GM13976 (cell line): ENCODE measurements around the gene SRBD1.

Experiments
- DNase-seq: peaks from one replicate; pipeline ENCODE4 v3.0.0; 2012; ENCODE audit warnings: low spot score
- in situ Hi-C: fragments of 300-500 bp; cut with MboI; formaldehyde crosslinking; loops from one replicate; pipeline ENCODE4 v1.12.0; 2022; ENCODE audit warnings: low sequenced_read_pairs, mixed read lengths, inconsistent platforms; ENCODE audit not compliant: unreplicated experiment
- TF ChIP-seq, protein P1 (sequence below): IDR thresholded peaks from 2 replicates; pipeline ENCODE4 v1.5.1; 2012; ENCODE audit warnings: borderline replicate concordance, mild to moderate bottlenecking; ENCODE audit not compliant: insufficient read depth; ENCODE audit errors: extremely low read depth, missing control alignments, control extremely low read depth

The SRBD1 gene

DNA sequence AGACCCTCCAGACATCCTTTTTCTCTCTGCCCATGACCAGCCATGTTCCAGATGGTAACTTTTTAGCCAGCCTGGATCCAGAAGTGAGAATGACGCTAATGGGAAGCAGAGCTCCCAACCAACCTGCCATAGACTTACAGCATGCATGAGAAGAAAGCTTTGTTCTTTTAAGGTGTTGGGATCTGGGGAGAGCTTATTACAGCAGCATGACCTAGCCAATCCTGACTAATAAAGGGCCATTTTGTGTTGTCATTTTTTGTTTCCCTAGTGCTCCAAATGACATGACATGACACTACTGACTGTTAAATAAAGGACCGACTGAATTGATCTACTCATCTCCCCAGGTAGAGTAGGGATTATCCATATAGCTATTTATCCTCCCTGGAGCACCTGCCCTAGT is 35.2 kb upstream of the SRBD1 start:
- in situ Hi-C loops, result loop anchor here (25.0 kb wide), 1 partner anchor 741 kb away; no protein-coding TSS in a partner anchor
- TF ChIP-seq, protein P1, sequence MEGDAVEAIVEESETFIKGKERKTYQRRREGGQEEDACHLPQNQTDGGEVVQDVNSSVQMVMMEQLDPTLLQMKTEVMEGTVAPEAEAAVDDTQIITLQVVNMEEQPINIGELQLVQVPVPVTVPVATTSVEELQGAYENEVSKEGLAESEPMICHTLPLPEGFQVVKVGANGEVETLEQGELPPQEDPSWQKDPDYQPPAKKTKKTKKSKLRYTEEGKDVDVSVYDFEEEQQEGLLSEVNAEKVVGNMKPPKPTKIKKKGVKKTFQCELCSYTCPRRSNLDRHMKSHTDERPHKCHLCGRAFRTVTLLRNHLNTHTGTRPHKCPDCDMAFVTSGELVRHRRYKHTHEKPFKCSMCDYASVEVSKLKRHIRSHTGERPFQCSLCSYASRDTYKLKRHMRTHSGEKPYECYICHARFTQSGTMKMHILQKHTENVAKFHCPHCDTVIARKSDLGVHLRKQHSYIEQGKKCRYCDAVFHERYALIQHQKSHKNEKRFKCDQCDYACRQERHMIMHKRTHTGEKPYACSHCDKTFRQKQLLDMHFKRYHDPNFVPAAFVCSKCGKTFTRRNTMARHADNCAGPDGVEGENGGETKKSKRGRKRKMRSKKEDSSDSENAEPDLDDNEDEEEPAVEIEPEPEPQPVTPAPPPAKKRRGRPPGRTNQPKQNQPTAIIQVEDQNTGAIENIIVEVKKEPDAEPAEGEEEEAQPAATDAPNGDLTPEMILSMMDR, result no peak
- DNase-seq, result no peak

DNA sequence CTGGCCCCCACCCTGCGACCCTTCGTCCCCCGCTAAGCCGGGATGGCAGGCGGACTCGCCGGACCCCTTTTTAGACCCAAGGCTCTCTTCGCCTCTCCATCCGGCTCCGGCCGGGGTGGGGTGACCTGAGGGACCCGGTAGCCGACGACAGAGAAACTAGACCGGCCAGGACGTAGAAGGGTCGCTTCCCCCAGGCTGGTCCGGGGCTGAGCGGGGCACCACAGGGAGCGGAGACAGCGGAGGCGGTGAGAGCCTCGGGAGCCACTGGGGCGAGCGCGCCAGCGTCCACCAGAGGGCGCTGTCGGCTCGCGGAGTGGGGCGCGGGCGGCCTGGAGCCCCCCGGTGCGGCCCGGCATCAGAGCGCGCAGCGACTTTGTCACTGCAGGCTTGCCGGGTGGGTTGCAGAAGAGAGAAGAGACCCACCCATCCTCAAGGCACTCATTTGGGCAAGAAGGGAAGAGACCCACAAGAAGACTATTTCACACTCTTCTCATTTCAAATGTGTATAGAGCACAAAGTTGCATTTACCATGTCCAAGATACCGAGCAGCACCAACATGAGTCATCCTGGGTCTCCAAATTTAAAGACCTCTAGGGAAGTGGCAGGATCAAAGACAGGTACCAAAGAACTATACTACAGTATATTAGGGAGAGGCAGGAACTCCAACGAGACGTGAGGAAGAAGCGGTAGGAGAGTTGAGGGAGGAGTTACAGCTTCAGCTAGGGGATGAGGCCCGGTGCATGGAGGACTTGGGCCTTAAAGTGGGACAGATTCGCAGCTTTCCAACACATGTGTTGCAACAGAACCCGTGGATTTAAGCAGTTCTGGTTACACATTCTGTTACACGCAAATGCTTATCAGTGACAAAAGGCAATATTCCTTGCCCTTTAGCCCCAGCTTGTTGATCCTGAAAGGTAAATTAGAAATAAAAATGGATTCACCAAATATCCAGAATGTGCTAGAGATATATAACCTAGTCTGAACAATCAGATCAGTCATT is 32.8 kb upstream of the SRBD1 start:
- in situ Hi-C loops, result loop anchor here (25.0 kb wide), 1 partner anchor 743 kb away; no protein-coding TSS in a partner anchor
- DNase-seq, result peak; percentile 91
- TF ChIP-seq, protein P1, result peak; percentile 93

DNA sequence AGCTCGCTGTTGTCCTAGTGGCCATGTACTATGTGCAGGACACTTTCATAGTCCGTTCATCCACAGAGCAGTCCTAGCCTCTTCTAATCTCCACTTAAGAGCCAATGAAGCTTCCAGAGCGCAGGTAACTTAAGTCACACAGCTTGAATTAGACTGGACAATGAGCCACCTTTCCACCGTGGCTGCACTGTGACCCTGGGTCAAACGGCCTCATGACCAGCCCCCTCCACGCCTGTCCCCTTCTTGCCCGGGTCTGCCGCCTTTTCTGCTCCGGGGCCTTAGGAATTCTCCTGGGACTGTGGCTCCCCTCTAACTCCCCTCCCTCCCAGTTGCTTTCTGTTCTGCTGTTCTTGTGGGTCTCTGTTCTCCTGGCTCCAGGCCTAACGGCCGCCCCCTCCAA is 32.0 kb upstream of the SRBD1 start:
- in situ Hi-C loops, result loop anchor here (25.0 kb wide), 1 partner anchor 744 kb away; no protein-coding TSS in a partner anchor
- no peak for DNase-seq
- TF ChIP-seq, protein P1, result no peak

DNA sequence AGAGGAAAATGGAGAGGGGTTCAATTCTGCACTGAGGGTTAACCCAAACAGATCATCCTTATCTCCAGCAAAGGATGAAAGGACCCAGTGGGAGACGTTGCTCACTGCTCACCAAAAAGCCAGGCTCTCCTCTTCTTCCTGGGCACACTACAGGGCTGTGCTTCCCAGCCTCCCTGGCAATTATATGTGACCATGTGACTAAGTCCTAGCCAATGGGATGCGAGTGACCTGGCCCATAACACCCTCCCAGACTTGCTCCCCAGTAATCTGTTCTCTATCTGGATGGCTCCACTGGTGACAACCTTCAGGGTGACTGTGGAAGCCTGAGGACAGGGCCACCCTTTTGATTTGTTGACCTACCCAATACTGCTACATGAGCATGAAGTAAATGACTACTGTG is 29.5 kb upstream of the SRBD1 start:
- DNase-seq, result no peak
- TF ChIP-seq, protein P1, result no peak
- in situ Hi-C loops, result loop anchor here (25.0 kb wide), 1 partner anchor 747 kb away; no protein-coding TSS in a partner anchor

DNA sequence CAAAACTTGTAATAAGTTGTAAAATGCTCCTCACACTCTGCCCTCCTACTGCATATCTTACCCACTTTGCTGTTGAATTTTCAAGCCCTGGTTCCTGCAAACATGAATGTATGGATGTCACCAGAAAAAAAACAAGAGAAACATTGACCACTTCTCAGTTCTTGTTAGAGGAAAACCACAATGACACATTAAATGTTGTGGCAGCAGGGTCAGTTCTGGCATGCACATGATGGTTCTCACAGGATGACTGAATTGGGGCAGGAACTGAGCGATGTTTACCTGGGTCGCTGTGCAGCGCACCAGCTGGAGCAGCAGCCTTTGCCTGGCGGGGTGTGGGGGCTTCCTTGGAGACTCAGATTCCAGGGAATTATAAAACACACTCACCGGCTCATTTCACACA is 26.4 kb upstream of the SRBD1 start:
- in situ Hi-C loops, result loop anchor here (5.0 to 25.0 kb wide), 2 partner anchors 300 to 750 kb away; no protein-coding TSS in a partner anchor
- DNase-seq, result no peak
- TF ChIP-seq, protein P1, result no peak

DNA sequence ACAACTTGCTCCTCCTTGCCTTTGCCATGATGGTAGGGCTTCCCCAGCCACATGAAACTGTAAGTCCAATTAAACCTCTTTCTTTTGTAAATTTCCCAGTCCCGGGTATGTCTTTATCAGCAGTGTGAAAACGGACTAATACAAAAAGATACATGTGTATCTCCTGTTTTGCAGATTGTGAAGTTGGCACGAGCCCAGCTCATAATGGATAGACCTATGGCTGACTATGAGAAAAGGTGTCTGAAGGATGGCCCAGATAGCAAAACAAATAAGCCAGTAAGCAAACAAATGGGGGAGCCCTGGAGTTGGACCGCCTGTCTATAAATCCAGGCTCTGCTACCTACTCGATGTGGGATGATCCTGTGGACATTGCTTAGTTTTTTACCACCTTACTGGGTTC is 24.9 kb upstream of the SRBD1 start:
- in situ Hi-C loops, result loop anchor here (5.0 to 25.0 kb wide), 2 partner anchors 301 to 751 kb away; no protein-coding TSS in a partner anchor
- no peak for DNase-seq
- TF ChIP-seq, protein P1, result no peak
